GM23248 (cell line): ENCODE results near the gene ANO8.

ENCODE experiments used
- EZH2 ChIP-seq: fragments of 200-600 bp; sonication (generic); IDR thresholded peaks from 2 replicates; pipeline ENCODE4 v1.6.1; 2018; ENCODE audit warnings: antibody characterized with exemption, mild to moderate bottlenecking; ENCODE audit not compliant: insufficient read depth, poor library complexity, severe bottlenecking
- EZH2phosphoT487 ChIP-seq: fragments of 200-600 bp; sonication (generic); IDR thresholded peaks from 2 replicates; pipeline ENCODE4 v1.6.1; 2018; ENCODE audit warnings: antibody characterized with exemption, moderate library complexity, mild to moderate bottlenecking, low read depth; ENCODE audit not compliant: insufficient read depth

- TF ChIP-seq EZH2 (no peak), EZH2phosphoT487 (no peak)
These were observed 3.6 kb downstream of the ANO8 start for GRCh38 chr19:17331045-17331558.
